ENCODE data around the gene STK11IP.

GRCh38 chr2:219643084-219643473 lies 45.4 kb downstream of the STK11IP start:
- no peak for TF ChIP-seq XRCC3 (IDR thresholded peaks at IDR 0.05)
- no peak for TF ChIP-seq ETV5 (CRISPR knock-in tag; IDR thresholded peaks at IDR 0.05; ENCODE audit: low read depth)
- TF ChIP-seq FOXO4 (CRISPR knock-in tag; IDR thresholded peaks at IDR 0.05): no peak

Measured in K562 (cell line).